ENCODE measurements around the gene SNPH. TPM values are rescaled to one million over a fixed set of nuclear protein-coding genes. Genes with fewer than 3 reads are reported as not detected.

SNPH gene
- total and polyA plus RNA-seq, 4 donors: 0.04 to 0.50 (median 0.21) TPM

DNA sequence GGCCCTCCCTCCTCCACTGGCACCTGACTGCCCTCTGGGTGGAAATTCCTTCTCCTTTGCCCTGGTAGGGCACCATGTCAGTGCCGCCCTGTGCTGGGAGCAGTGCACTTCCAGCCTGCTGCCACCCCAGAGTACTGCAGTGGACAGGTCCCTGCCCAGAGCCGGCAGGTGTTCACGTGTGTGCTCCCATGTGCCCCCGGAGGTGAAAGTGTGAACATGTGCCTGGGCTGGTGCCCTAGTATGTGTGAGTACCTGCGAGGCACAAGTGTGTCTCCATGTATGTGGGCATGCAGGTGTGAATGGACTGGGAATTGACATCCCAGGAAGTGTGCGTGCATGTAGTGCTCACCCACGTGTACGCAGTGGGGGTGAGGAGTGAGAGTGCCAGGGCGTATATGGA, 33.4 kb downstream of the SNPH start (continued):
- TF ChIP-seq EGR1 (IDR thresholded peaks at IDR 0.05; ENCODE audit: low read depth in 2 of 2) (no peak), NR2F2 (IDR thresholded peaks at IDR 0.05) (no peak)
- TF ChIP-seq, protein P1, sequence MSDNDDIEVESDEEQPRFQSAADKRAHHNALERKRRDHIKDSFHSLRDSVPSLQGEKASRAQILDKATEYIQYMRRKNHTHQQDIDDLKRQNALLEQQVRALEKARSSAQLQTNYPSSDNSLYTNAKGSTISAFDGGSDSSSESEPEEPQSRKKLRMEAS (IDR thresholded peaks at IDR 0.05): no peak

DNA sequence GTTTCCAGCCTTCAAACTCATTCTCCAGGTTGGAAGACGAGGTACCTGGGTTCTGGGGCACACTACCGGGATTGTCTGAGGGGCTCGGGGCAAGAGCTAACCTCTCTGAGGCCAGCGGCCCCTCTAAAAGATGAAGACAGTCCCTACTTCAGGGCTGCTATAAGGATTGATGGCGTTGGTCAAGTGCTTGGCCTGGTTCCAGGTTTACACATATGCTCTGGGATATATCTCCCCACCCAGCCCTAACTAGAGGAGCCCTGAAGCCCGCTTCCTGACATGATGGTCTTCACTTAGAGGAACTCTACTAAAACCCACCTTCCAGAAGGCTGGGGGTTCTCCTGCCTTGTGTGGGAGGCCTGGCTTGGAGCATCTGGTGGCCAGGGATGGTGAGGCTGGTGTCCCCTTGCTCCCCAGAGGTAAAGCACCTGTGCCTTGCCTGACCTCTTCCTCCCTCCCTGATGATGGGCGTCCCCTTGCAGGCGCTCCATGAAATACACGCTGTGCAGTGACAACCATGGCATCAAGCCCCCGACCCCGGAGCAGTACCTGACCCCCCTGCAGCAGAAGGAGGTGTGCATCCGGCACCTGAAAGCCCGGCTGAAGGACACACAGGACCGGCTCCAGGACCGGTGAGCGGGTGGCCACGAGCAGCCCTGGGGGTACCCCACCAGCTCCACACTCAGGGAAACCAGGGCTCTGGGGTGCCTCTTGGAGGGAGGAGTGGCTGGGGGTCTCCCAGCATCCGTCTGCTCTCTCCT, 34.2 kb downstream of the SNPH start:
- Histone ChIP-seq H3K27ac (ENCODE audit: low read depth in 1 of 2, low read length in 2 of 2) (no peak overlapping the region), H3K4me3 (ENCODE audit: low read depth in 1 of 3, low read length in 3 of 3) (no peak overlapping the region), H3K4me1 (ENCODE audit: control insufficient read depth in 4 of 4, insufficient read depth in 4 of 4, low read length in 3 of 4) (no peaks in the 10 kb centered on the region), H3K27me3 (ENCODE audit: control insufficient read depth in 4 of 4, insufficient read depth in 4 of 4, low read length in 3 of 4) (no peaks in the 10 kb centered on the region), H3K9me3 (ENCODE audit: control insufficient read depth in 4 of 4, low read length in 3 of 4) (no peaks in the 10 kb centered on the region), H3K36me3 (ENCODE audit: control insufficient read depth in 4 of 4, insufficient read depth in 3 of 4, low read depth in 1 of 4, low read length in 3 of 4) (no peaks in the 10 kb centered on the region), H3K9ac (ENCODE audit: low read depth in 1 of 2, low read length in 2 of 2) (no peak overlapping the region)
- no peak for DNase-seq (ENCODE audit: low spot score)
- TF ChIP-seq HNF4A (conservative IDR thresholded peaks at IDR 0.05) (no peak), HNF4G (IDR thresholded peaks at IDR 0.05) (no peak), SP1 (IDR thresholded peaks at IDR 0.05) (no peak), YY1 (IDR thresholded peaks at IDR 0.05) (no peak)
- 91% methylated on average over 18 of the region's 18 CpGs for WGBS

DNA sequence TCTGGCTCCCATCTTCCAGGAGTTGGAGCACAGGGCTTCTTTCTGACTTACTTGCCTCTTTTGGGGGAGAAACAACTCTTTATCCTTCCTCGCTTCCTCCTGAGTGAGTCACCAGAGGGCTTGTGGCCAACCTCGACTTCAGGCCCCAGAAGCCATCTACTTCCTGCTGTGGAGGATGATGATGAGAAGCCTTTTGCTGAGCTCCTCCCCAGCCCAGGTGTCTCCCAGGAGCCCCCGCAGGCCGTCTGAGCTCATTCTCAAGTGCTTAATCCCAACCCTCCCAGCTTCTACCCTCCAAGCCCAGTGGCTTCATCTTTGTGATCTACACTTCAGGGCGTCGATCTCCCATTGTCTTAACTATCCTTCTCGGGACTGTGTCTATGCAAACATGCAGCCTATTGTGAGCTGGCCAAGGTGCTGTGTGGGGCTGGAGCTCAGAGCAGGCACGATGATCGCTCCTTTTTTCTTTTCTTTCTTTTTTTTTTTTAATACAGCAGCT, 35.0 kb downstream of the SNPH start:
- H3K4me3 ChIP-seq (ENCODE audit: low read depth in 1 of 3, low read length in 3 of 3): no peak overlapping the region
- TF ChIP-seq SP1 (IDR thresholded peaks at IDR 0.05) (no peak), RAD21 (IDR thresholded peaks at IDR 0.05) (no peak), FOXA1 (IDR thresholded peaks at IDR 0.05) (no peak), GABPA (IDR thresholded peaks at IDR 0.05 in 1 of 2, conservative IDR thresholded peaks at IDR 0.05 in 1 of 2) (no peak), YY1 (IDR thresholded peaks at IDR 0.05) (no peak), TAF1 (conservative IDR thresholded peaks at IDR 0.05) (no peak), EGR1 (IDR thresholded peaks at IDR 0.05; ENCODE audit: low read depth in 2 of 2) (no peak), FOXA2 (IDR thresholded peaks at IDR 0.05) (no peak), HNF4G (IDR thresholded peaks at IDR 0.05) (no peak)
- TF ChIP-seq, protein P2, sequence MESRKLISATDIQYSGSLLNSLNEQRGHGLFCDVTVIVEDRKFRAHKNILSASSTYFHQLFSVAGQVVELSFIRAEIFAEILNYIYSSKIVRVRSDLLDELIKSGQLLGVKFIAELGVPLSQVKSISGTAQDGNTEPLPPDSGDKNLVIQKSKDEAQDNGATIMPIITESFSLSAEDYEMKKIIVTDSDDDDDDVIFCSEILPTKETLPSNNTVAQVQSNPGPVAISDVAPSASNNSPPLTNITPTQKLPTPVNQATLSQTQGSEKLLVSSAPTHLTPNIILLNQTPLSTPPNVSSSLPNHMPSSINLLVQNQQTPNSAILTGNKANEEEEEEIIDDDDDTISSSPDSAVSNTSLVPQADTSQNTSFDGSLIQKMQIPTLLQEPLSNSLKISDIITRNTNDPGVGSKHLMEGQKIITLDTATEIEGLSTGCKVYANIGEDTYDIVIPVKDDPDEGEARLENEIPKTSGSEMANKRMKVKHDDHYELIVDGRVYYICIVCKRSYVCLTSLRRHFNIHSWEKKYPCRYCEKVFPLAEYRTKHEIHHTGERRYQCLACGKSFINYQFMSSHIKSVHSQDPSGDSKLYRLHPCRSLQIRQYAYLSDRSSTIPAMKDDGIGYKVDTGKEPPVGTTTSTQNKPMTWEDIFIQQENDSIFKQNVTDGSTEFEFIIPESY (IDR thresholded peaks at IDR 0.05): no peak
- TF ChIP-seq, protein P1 (IDR thresholded peaks at IDR 0.05): no peak
- TF ChIP-seq, protein P3, sequence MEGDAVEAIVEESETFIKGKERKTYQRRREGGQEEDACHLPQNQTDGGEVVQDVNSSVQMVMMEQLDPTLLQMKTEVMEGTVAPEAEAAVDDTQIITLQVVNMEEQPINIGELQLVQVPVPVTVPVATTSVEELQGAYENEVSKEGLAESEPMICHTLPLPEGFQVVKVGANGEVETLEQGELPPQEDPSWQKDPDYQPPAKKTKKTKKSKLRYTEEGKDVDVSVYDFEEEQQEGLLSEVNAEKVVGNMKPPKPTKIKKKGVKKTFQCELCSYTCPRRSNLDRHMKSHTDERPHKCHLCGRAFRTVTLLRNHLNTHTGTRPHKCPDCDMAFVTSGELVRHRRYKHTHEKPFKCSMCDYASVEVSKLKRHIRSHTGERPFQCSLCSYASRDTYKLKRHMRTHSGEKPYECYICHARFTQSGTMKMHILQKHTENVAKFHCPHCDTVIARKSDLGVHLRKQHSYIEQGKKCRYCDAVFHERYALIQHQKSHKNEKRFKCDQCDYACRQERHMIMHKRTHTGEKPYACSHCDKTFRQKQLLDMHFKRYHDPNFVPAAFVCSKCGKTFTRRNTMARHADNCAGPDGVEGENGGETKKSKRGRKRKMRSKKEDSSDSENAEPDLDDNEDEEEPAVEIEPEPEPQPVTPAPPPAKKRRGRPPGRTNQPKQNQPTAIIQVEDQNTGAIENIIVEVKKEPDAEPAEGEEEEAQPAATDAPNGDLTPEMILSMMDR (IDR thresholded peaks at IDR 0.05; ENCODE audit: low read depth, low read length, missing input control): no peak
- TF ChIP-seq, protein P4, sequence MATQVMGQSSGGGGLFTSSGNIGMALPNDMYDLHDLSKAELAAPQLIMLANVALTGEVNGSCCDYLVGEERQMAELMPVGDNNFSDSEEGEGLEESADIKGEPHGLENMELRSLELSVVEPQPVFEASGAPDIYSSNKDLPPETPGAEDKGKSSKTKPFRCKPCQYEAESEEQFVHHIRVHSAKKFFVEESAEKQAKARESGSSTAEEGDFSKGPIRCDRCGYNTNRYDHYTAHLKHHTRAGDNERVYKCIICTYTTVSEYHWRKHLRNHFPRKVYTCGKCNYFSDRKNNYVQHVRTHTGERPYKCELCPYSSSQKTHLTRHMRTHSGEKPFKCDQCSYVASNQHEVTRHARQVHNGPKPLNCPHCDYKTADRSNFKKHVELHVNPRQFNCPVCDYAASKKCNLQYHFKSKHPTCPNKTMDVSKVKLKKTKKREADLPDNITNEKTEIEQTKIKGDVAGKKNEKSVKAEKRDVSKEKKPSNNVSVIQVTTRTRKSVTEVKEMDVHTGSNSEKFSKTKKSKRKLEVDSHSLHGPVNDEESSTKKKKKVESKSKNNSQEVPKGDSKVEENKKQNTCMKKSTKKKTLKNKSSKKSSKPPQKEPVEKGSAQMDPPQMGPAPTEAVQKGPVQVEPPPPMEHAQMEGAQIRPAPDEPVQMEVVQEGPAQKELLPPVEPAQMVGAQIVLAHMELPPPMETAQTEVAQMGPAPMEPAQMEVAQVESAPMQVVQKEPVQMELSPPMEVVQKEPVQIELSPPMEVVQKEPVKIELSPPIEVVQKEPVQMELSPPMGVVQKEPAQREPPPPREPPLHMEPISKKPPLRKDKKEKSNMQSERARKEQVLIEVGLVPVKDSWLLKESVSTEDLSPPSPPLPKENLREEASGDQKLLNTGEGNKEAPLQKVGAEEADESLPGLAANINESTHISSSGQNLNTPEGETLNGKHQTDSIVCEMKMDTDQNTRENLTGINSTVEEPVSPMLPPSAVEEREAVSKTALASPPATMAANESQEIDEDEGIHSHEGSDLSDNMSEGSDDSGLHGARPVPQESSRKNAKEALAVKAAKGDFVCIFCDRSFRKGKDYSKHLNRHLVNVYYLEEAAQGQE (IDR thresholded peaks at IDR 0.05): no peak
- TF ChIP-seq, protein P5, sequence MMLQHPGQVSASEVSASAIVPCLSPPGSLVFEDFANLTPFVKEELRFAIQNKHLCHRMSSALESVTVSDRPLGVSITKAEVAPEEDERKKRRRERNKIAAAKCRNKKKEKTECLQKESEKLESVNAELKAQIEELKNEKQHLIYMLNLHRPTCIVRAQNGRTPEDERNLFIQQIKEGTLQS (IDR thresholded peaks at IDR 0.05): no peak
- no peaks in the 10 kb centered on the region for H3K36me3 ChIP-seq (ENCODE audit: control insufficient read depth in 4 of 4, insufficient read depth in 3 of 4, low read depth in 1 of 4, low read length in 3 of 4)
- no peaks in the 10 kb centered on the region for H3K27me3 ChIP-seq (ENCODE audit: control insufficient read depth in 4 of 4, insufficient read depth in 4 of 4, low read length in 3 of 4)
- H3K9ac ChIP-seq (ENCODE audit: low read depth in 1 of 2, low read length in 2 of 2): no peak overlapping the region
- no peaks in the 10 kb centered on the region for H3K9me3 ChIP-seq (ENCODE audit: control insufficient read depth in 4 of 4, low read length in 3 of 4)
- WGBS: 66% methylated on average over 9 of the region's 9 CpGs
- no peak for DNase-seq (ENCODE audit: low spot score)
- no peak overlapping the region for H3K27ac ChIP-seq (ENCODE audit: low read depth in 1 of 2, low read length in 2 of 2)
- no peaks in the 10 kb centered on the region for H3K4me1 ChIP-seq (ENCODE audit: control insufficient read depth in 4 of 4, insufficient read depth in 4 of 4, low read length in 3 of 4)

All from liver (tissue), 9 donors.